WTC11 (cell line): ENCODE results near the gene KIF6. TPM values are rescaled to one million over a fixed set of nuclear protein-coding genes. Genes with fewer than 3 reads are reported as not detected.

Source experiments
- ATAC-seq: fragments of 200-7000 bp; cut with Tn5 transposase; 2 replicates; pipeline ENCODE4 v1.10.0; 2021; ENCODE audit warnings: mild to moderate bottlenecking, moderate library complexity
- CTCF ChIA-PET: fragments of 300-600 bp; sonication (Branson Sonifier 250); formaldehyde crosslinking; loops from one replicate; lab custom pipeline; 2021; ENCODE audit warnings: antibody characterized with exemption; lab: Charles Lee
- POLR2A ChIA-PET: fragments of 350-600 bp; sonication (Branson Sonifier 250); formaldehyde crosslinking; loops from one replicate; lab custom pipeline; 2021; ENCODE audit warnings: antibody characterized with exemption; lab: Charles Lee
- DNase-seq: peaks from one replicate; pipeline ENCODE4 v3.0.0; 2021; ENCODE audit warnings: low spot score
- H3K27ac Mint-ChIP-seq: 2 replicates; pipeline ENCODE4 v1.8.0; 2021; ENCODE audit warnings: mixed read lengths
- H3K27me3 Mint-ChIP-seq: 2 replicates; pipeline ENCODE4 v1.8.0; 2021; ENCODE audit warnings: low read depth, mild to moderate bottlenecking, moderate library complexity, mixed read lengths
- H3K36me3 Mint-ChIP-seq: 2 replicates; pipeline ENCODE4 v1.8.0; 2021; ENCODE audit warnings: mixed read lengths
- H3K4me1 Mint-ChIP-seq: 2 replicates; pipeline ENCODE4 v1.8.0; 2022; ENCODE audit warnings: mixed read lengths
- H3K4me3 Mint-ChIP-seq: 2 replicates; pipeline ENCODE4 v1.8.0; 2021; ENCODE audit warnings: mild to moderate bottlenecking, moderate library complexity, mixed read lengths
- H3K9me3 Mint-ChIP-seq: 2 replicates; pipeline ENCODE4 v1.8.0; 2021; ENCODE audit warnings: mixed read lengths
- AFF4 ChIP-seq: sonication (generic); formaldehyde crosslinking; IDR thresholded peaks from 2 replicates; pipeline ENCODE4 v1.8.1; 2023; ENCODE audit warnings: mild to moderate bottlenecking, missing genetic modification reagents, borderline replicate concordance
- ATF1 ChIP-seq: sonication (generic); formaldehyde crosslinking; IDR thresholded peaks from 2 replicates; pipeline ENCODE4 v1.8.1; 2023; ENCODE audit warnings: mild to moderate bottlenecking, moderate library complexity, missing genetic modification reagents
- E2F5 ChIP-seq: sonication (generic); formaldehyde crosslinking; IDR thresholded peaks from 2 replicates; pipeline ENCODE4 v1.8.1; 2022; ENCODE audit warnings: mild to moderate bottlenecking, moderate library complexity, missing genetic modification reagents
- GTF2I ChIP-seq: fragments of 250-450 bp; sonication (Bioruptor Pico); conservative IDR thresholded peaks from 2 replicates; pipeline ENCODE4 v1.4.0; 2021; ENCODE audit warnings: mild to moderate bottlenecking
- KAT7 ChIP-seq: sonication (generic); formaldehyde crosslinking; IDR thresholded peaks from 2 replicates; pipeline ENCODE4 v1.8.1; 2023; ENCODE audit warnings: missing genetic modification reagents, mild to moderate bottlenecking, borderline replicate concordance
- PRRX2 ChIP-seq: fragments of 250-450 bp; sonication (Bioruptor Pico); IDR thresholded peaks from 2 replicates; pipeline ENCODE4 v1.8.0; 2021; ENCODE audit warnings: mild to moderate bottlenecking
- RELA ChIP-seq: sonication (generic); formaldehyde crosslinking; IDR thresholded peaks from 2 replicates; pipeline ENCODE4 v1.8.1; 2022; ENCODE audit warnings: missing genetic modification reagents, mild to moderate bottlenecking, borderline replicate concordance
- SMAD3 ChIP-seq: sonication (generic); formaldehyde crosslinking; IDR thresholded peaks from 2 replicates; pipeline ENCODE4 v1.8.0; 2022; ENCODE audit warnings: missing genetic modification reagents, mild to moderate bottlenecking, borderline replicate concordance
- TP53 ChIP-seq: sonication (generic); formaldehyde crosslinking; IDR thresholded peaks from 2 replicates; pipeline ENCODE4 v1.8.1; 2023; ENCODE audit warnings: mild to moderate bottlenecking, missing genetic modification reagents
- ZNF281 ChIP-seq: sonication (generic); formaldehyde crosslinking; IDR thresholded peaks from 2 replicates; pipeline ENCODE4 v1.8.0; 2023; ENCODE audit warnings: mild to moderate bottlenecking, missing genetic modification reagents
- ZNF396 ChIP-seq: fragments of 250-450 bp; sonication (Bioruptor Pico); IDR thresholded peaks from 2 replicates; pipeline ENCODE4 v1.8.0; 2021; ENCODE audit warnings: mild to moderate bottlenecking, moderate library complexity, borderline replicate concordance
- ZNF425 ChIP-seq: fragments of 250-450 bp; sonication (Bioruptor Pico); conservative IDR thresholded peaks from 2 replicates; pipeline ENCODE4 v1.9.0; 2021; ENCODE audit warnings: mild to moderate bottlenecking
- total RNA-seq: library from RNA; stranded (reverse); gene quantifications from 3 replicates; pipeline ENCODE4 v1.2.3, GENCODE V29; 2021

The KIF6 gene
- total RNA-seq, 1 experiment from 2014 or later, result 0.57 TPM

- no peak for TF ChIP-seq ZNF396 (CRISPR knock-in tag)
- TF ChIP-seq ZNF281, result no peak
- TF ChIP-seq ZNF425, result no peak
- no peak for TF ChIP-seq E2F5 (CRISPR knock-in tag)
These were observed 314.2 kb downstream of the KIF6 start (continued) for GRCh38 chr6:39411001-39411400.

- H3K27ac Mint-ChIP-seq, result no peak overlapping the region
- ChIA-PET POLR2A (no interaction called here), CTCF (no interaction called here)
These were observed 315.3 kb downstream of the KIF6 start for GRCh38 chr6:39409889-39410288.

More at GRCh38 chr6:39409889-39410288, 315.3 kb downstream of the KIF6 start:
- ATAC-seq (no peak), DNase-seq (no peak)
- H3K4me3 Mint-ChIP-seq, result no peak overlapping the region
- no peaks in the 10 kb centered on the region for H3K36me3 Mint-ChIP-seq
- TF ChIP-seq PRRX2 (CRISPR knock-in tag), result no peak
- TF ChIP-seq KAT7 (CRISPR knock-in tag), result no peak
- TF ChIP-seq ATF1 (CRISPR knock-in tag), result no peak
- TF ChIP-seq RELA, result no peak
- no peak for TF ChIP-seq SMAD3 (CRISPR knock-in tag)
- no peak for TF ChIP-seq GTF2I (CRISPR knock-in tag)
- TF ChIP-seq ZNF425, result no peak
- no peak for TF ChIP-seq AFF4
- no peak for TF ChIP-seq TP53
- H3K27me3 Mint-ChIP-seq, result no peaks in the 10 kb centered on the region
- peaks cover 4% of the 10 kb centered on the region; the same call in 1 of the 2 replicates for H3K4me1 Mint-ChIP-seq
- no peaks in the 10 kb centered on the region for H3K9me3 Mint-ChIP-seq
